ENCODE measurements around the gene TNMD. TPM values are rescaled to one million over a fixed set of nuclear protein-coding genes. Genes with fewer than 3 reads are reported as not detected.
"Not testable (repeated sequence)": the region's sequence is repeated elsewhere in the genome, so short reads cannot be mapped to it uniquely, and the experiment has no call there.

The TNMD gene
- 1 to 10 TPM; 1.9 to 3.5 (median 2.6) TPM for polyA plus RNA-seq (ENCODE audit: insufficient read length in 3 of 3)
- long read RNA-seq, donor 1 = 0 reads
- long read RNA-seq, donor 2 = 0 reads
- long read RNA-seq, donor 3, partial matches to known transcripts = 233 of 396 reads
- long read RNA-seq, donor 3, other reads (novel, unspliced or antisense) = 163 of 396 reads
- long read RNA-seq, donor 4 = 0 reads
- long read RNA-seq, donor 5 = 0 reads
- long read RNA-seq, donor 6, partial matches to known transcripts = 0 of 2 reads
- long read RNA-seq, donor 6, other reads (novel, unspliced or antisense) = 0 of 2 reads
- long read RNA-seq, donor 7, partial matches to known transcripts = 0 of 1 reads
- long read RNA-seq, donor 7, other reads (novel, unspliced or antisense) = 0 of 1 reads
- long read RNA-seq, donor 8, partial matches to known transcripts = 0 of 1 reads
- long read RNA-seq, donor 8, other reads (novel, unspliced or antisense) = 0 of 1 reads
- long read RNA-seq, donor 9, partial matches to known transcripts = 0 of 1 reads
- long read RNA-seq, donor 9, other reads (novel, unspliced or antisense) = 0 of 1 reads
- long read RNA-seq, donor 10, partial matches to known transcripts = 64 of 176 reads
- long read RNA-seq, donor 10, other reads (novel, unspliced or antisense) = 111 of 176 reads
- long read RNA-seq, donor 11 = 0 reads
- long read RNA-seq, donor 12, partial matches to known transcripts = 51 of 126 reads
- long read RNA-seq, donor 12, other reads (novel, unspliced or antisense) = 75 of 126 reads
- long read RNA-seq, donor 13, partial matches to known transcripts = 0 of 1 reads
- long read RNA-seq, donor 13, other reads (novel, unspliced or antisense) = 0 of 1 reads
- long read RNA-seq, donor 14 = 0 reads
- long read RNA-seq, donor 15 = 0 reads
- long read RNA-seq, donor 16 = 0 reads

- no peak for DNase-seq (ENCODE audit: extremely low read depth in 1 of 11, low read depth in 9 of 11, low spot score in 4 of 11)
Measured at GRCh38 chrX:100584611-100585010, at the start of gene TNMD. Gene TNMD, plus strand, starts transcription at chrX:100584936. Its CDS starts 83 bp downstream, at chrX:100585019.

- DNase-seq (ENCODE audit: extremely low read depth in 1 of 11, low read depth in 9 of 11, low spot score in 4 of 11) = not testable (repeated sequence)
Measured at GRCh38 chrX:100565534-100565933, 19.2 kb upstream of the TNMD start.

GRCh38 chrX:100586747-100587146, 2.0 kb downstream of the TNMD start:
- DNase-seq (ENCODE audit: extremely low read depth in 1 of 11, low read depth in 9 of 11, low spot score in 4 of 11) = no peak

GRCh38 chrX:100587861-100588260, 3.1 kb downstream of the TNMD start:
- DNase-seq (ENCODE audit: extremely low read depth in 1 of 11, low read depth in 9 of 11, low spot score in 4 of 11) = peak in 4 of 11 donors; percentile 6 to 15 (median 10)

GRCh38 chrX:100591256-100592051, 6.7 kb downstream of the TNMD start:
- no peak for DNase-seq (ENCODE audit: extremely low read depth in 1 of 11, low read depth in 9 of 11, low spot score in 4 of 11)

GRCh38 chrX:100593126-100593525, 8.4 kb downstream of the TNMD start:
- DNase-seq (ENCODE audit: extremely low read depth in 1 of 11, low read depth in 9 of 11, low spot score in 4 of 11) = no peak

GRCh38 chrX:100593581-100593980, 8.8 kb downstream of the TNMD start:
- DNase-seq (ENCODE audit: extremely low read depth in 1 of 11, low read depth in 9 of 11, low spot score in 4 of 11) = no peak

GRCh38 chrX:100596601-100597000, 11.9 kb downstream of the TNMD start:
- no peak for DNase-seq (ENCODE audit: extremely low read depth in 1 of 11, low read depth in 9 of 11, low spot score in 4 of 11)

GRCh38 chrX:100599456-100599855, 14.7 kb downstream of the TNMD start:
- no peak for DNase-seq (ENCODE audit: extremely low read depth in 1 of 11, low read depth in 9 of 11, low spot score in 4 of 11)

- no peak for DNase-seq (ENCODE audit: extremely low read depth in 1 of 11, low read depth in 9 of 11, low spot score in 4 of 11)
Measured at GRCh38 chrX:100600340-100600739, 15.6 kb downstream of the TNMD start.

GRCh38 chrX:100600758-100601157, 16.0 kb downstream of the TNMD start:
- no peak for DNase-seq (ENCODE audit: extremely low read depth in 1 of 11, low read depth in 9 of 11, low spot score in 4 of 11)

GRCh38 chrX:100606753-100607152, 22.0 kb downstream of the TNMD start:
- DNase-seq (ENCODE audit: extremely low read depth in 1 of 11, low read depth in 9 of 11, low spot score in 4 of 11) = no peak

- no peak for DNase-seq (ENCODE audit: extremely low read depth in 1 of 11, low read depth in 9 of 11, low spot score in 4 of 11)
Measured at GRCh38 chrX:100609591-100609990, 24.9 kb downstream of the TNMD start.

GRCh38 chrX:100611951-100612350, 27.2 kb downstream of the TNMD start:
- DNase-seq (ENCODE audit: extremely low read depth in 1 of 11, low read depth in 9 of 11, low spot score in 4 of 11) = no peak

GRCh38 chrX:100615005-100615404, 30.3 kb downstream of the TNMD start:
- DNase-seq (ENCODE audit: extremely low read depth in 1 of 11, low read depth in 9 of 11, low spot score in 4 of 11) = peak in 6 of 11 donors; percentile 16 to 56 (median 32)

- DNase-seq (ENCODE audit: extremely low read depth in 1 of 11, low read depth in 9 of 11, low spot score in 4 of 11) = no peak
Measured at GRCh38 chrX:100623001-100623400, 38.3 kb downstream of the TNMD start.

- DNase-seq (ENCODE audit: extremely low read depth in 1 of 11, low read depth in 9 of 11, low spot score in 4 of 11) = no peak
Measured at GRCh38 chrX:100625985-100626491, 41.3 kb downstream of the TNMD start.

- DNase-seq (ENCODE audit: extremely low read depth in 1 of 11, low read depth in 9 of 11, low spot score in 4 of 11) = no peak
Measured at GRCh38 chrX:100635040-100635439, 50.3 kb downstream of the TNMD start.

GRCh38 chrX:100635989-100636320, 51.2 kb downstream of the TNMD start:
- no peak for DNase-seq (ENCODE audit: extremely low read depth in 1 of 11, low read depth in 9 of 11, low spot score in 4 of 11)
